Measurements from ENCODE around the gene WDR20.

The WDR20 gene

GRCh38 chr14:102215071-102215470 is 75.4 kb downstream of the WDR20 start:
- FAIRE-seq: no peak
- no peak for DNase-seq (ENCODE audit: insufficient read length, low spot score)

DNA sequence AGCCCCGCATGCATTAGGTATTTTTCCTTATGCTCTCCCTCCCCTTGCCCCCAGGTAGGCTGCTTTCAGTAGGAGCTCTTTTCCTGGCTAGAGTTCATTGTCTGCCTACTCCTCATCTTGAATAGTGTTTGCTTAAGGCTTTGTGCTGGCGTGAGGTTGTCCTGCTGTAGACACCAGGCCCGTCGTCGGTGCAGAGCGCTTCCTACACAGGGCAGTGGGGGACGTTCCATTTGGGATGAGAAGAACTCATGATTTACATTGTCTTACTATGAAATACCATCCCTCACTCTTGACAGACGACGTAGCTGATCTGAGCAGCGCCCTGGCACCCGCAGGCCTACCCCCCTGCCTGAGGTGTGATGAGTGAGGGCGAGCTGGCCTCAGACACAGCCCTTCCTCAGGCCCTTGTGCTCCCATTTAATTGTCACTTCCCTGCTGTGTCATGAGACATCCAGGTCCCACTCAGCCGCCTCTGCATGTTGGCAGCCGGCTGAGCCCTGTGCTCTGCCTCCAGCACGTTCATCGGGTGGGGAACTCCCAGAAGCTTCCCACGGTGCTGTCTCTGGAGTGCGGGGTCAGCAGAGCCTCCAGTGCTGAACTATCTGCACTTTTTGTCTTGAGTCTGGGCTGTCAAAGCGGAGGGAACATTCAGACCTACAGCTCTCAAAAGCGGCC is 76.0 kb downstream of the WDR20 start:
- FAIRE-seq (no peak), DNase-seq (ENCODE audit: insufficient read length, low spot score) (no peak)

- DNase-seq (ENCODE audit: insufficient read length, low spot score) (no peak), FAIRE-seq (no peak)
Measured at GRCh38 chr14:102217399-102217798, 77.7 kb downstream of the WDR20 start.

GRCh38 chr14:102217987-102218421 is 78.3 kb downstream of the WDR20 start:
- no peak for FAIRE-seq

GRCh38 chr14:102218688-102219087 is 79.0 kb downstream of the WDR20 start:
- DNase-seq (ENCODE audit: insufficient read length, low spot score) (no peak), FAIRE-seq (no peak)

More at GRCh38 chr14:102217987-102218421, 78.3 kb downstream of the WDR20 start:
- no peak for DNase-seq (ENCODE audit: insufficient read length, low spot score)

GRCh38 chr14:102219316-102219715 is 79.6 kb downstream of the WDR20 start:
- DNase-seq (ENCODE audit: insufficient read length, low spot score) (no peak), FAIRE-seq (no peak)

- DNase-seq (ENCODE audit: insufficient read length, low spot score) (peak; percentile 91), FAIRE-seq (peak; percentile 86)
Measured at GRCh38 chr14:102220031-102220430, 80.3 kb downstream of the WDR20 start.

- FAIRE-seq (no peak), DNase-seq (ENCODE audit: insufficient read length, low spot score) (no peak)
Measured at GRCh38 chr14:102221026-102221425, 81.3 kb downstream of the WDR20 start.

DNA sequence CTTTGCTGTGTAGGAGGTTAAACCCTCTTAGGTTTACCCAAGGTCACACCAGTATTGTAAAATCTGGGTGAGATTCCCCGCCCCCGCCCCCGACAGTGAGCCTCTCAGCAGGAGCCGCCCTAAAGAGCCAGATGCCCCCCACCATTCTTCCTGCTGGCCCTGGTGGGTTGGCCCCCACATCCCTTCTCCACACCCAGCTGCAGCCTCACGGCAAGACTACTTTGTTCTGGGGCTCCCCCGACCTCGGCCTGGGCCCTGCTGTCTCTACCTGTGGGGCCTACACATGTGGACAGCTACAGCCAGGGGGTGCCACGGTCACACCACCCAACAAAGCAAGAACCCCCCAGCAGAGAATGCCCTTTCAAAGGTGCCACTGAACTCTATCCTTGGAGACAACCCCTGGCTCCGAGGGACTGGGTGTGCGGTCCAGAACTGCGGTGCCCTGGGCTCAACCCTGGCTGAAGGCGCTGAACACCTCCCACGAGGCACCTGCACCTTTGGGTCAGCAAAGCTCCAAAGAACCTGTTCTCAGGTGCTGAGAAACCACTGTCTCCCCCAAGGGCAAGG is 82.4 kb downstream of the WDR20 start:
- DNase-seq (ENCODE audit: insufficient read length, low spot score) (no peak), FAIRE-seq (no peak)

DNA sequence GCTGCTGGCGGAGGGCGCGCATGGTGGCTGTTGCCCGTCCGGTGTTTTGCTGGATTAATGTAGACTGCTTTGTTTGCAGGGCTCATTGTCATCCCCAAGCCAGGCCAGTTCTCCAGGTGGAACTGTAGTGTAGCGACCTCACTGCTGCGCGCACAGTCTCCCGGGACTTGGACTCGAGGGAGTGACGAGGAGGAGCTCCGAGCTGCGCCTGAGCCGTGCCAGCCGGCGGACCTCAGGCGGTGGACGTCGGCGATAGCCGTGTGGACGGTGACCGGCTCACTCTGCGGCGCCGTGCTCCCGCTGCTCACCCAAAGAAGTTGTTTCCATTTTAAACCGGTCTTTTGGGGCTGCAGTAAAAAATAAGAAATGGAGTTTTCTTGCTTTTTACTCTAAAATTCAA is 83.1 kb downstream of the WDR20 start:
- FAIRE-seq (no peak), DNase-seq (ENCODE audit: insufficient read length, low spot score) (no peak)

GRCh38 chr14:102223682-102224081 is 84.0 kb downstream of the WDR20 start:
- DNase-seq (ENCODE audit: insufficient read length, low spot score) (no peak), FAIRE-seq (no peak)

DNA sequence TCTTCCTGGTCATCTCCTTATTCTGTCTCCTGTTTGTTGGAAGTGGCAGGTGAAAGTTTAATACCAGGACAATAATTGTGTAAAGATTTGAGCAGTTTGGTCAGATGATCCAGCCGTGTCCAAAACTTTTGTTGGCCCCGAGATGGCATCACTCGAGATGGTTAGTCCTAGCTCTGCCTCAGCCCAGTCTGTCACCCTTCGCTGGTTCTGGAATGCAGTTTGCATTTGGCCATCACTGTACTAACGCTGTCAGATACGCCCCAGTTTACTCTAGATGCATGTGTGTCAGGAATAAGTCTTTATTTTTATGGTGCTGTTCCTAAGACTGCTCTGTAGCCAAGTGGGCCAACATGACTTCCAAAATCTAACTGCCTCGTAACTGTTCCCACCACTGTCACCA is 85.7 kb downstream of the WDR20 start:
- FAIRE-seq (no peak), DNase-seq (ENCODE audit: insufficient read length, low spot score) (no peak)

GRCh38 chr14:102225936-102226335 is 86.2 kb downstream of the WDR20 start:
- DNase-seq (ENCODE audit: insufficient read length, low spot score): no peak
- no peak for FAIRE-seq

DNA sequence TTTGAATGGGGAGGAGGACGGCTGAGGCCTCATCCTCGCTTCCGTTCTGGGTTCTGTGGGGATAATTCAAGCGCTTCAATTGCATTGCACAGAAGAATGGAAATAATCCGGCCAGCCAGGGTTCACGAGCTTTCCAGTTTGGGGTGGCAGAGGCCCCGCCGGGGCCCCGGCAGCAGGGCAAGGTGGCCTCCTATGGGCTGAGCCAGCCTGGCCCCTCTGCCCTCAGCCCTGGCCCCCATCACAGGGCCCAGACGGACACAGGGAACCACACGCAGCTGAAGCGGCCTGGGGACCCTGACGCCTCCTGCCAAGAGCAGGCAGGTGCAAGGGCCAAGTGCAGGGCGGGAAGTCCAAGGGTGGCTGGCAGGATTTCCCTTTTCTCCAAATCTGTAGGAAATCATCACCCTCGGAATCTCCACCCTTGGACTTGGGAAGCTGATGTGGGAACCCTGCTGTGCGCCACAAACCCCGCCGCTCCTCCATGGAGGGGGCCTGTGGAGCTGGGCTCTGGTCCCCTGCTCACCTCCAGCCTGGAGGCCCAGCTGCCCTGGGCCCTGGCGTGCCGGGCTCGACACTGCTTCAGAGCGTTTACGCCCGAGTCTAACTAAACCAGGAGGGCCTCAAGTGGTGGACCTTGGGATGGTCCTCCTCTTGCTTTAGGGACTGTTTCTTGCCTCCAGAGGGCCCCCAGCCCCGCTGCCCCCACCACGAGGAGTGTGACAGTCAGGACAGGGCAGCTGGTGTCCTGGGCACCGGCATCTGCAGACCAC is 86.8 kb downstream of the WDR20 start:
- DNase-seq (ENCODE audit: insufficient read length, low spot score): no peak
- FAIRE-seq: no peak

DNA sequence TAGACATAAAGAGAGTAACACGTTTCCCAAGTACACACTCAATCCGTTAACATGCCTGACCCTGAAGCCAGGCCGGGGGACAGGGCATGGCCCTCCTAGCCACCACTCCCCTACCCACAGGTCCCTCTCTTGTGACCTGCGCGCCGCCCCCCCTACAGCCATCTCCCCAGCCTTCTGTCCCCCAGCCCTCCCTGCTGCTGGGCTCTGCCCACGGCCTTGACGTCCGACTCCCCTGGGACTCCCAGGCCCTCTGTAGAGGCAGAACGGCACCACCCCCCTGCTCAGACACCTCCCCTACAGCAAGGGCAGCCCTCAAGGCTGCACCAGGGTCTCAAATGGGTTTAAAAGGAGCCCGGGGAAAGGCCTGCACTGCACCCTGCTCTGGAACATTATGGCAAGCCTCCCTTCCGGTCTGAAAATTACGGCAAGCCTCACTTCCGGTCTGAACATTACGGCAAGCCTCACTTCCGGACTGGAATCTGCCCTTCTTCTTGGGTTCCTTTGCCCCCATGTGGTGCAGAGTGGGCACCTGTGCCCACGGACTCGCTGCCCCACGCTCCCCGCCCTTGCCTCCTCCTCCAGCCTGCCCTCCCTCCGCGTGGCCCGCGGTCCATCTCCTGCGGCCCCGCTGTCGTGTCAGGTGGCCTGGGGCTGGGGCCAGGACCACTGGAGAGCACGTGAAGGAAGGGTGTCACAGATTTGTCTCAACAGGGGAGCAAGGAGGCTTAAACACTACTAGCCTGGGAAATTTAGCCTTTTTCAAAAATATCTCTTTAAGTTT is 87.7 kb downstream of the WDR20 start:
- FAIRE-seq (no peak), DNase-seq (ENCODE audit: insufficient read length, low spot score) (no peak)

GRCh38 chr14:102229071-102229738 is 89.5 kb downstream of the WDR20 start:
- FAIRE-seq: no peak
- no peak for DNase-seq (ENCODE audit: insufficient read length, low spot score)

- FAIRE-seq: no peak
- DNase-seq (ENCODE audit: insufficient read length, low spot score): no peak
Measured at GRCh38 chr14:102229739-102230092, 90.0 kb downstream of the WDR20 start.

- FAIRE-seq (no peak), DNase-seq (ENCODE audit: insufficient read length, low spot score) (no peak)
Measured at GRCh38 chr14:102230481-102231210, 90.9 kb downstream of the WDR20 start.

DNA sequence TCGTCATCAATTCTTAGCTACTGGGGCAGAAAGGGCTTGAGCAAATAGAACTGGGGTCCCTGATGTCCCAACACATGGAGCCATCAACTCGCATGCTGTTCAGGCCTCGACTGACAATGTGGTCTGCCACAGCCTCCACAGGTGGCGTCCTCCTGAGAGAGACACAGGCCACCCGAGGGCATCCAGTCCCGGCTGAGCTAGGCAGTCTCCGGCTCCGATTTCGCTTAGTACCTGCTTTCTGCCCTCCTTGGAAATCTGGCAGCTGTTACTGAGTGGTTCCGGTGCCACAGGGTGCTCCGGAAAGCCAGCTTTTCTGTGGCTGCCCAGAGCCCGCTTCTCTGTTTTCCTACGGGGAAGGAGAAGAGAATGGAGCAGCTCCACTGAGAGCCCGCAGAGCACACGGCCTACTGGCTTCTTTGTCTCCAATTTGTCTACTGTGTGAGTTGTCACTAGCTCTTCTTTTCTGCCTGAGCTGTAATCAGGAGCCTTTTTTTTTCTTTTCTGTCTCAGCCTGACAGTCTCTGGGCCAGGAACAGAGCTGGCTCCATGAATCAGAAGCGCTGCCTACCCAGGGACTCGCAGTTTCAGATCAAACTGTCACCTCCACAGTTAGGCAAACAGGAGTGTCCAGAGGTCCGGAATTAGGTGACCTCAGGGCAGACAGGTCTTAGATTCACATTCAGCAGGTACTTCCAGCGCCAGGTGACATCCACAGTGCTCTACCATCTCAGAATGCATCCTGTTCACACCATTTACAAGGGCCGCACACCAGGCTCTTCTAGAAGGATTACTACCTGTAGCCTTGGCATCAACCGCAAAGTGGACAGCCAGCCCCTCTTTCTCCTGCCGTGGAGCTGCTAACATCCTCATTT is 92.0 kb downstream of the WDR20 start:
- no peak for DNase-seq (ENCODE audit: insufficient read length, low spot score)
- no peak for FAIRE-seq
